GM12873 (cell line): Measurements from ENCODE around the gene HNRNPH3.

Experiments used
- TF ChIP-seq, protein P1 (sequence below): IDR thresholded peaks from 2 replicates; pipeline ENCODE4 v1.5.1; 2012; ENCODE audit warnings: low read depth, mild to moderate bottlenecking, moderate library complexity, low read length, control low read depth; ENCODE audit not compliant: insufficient read depth; ENCODE audit errors: missing control alignments

HNRNPH3 gene

DNA sequence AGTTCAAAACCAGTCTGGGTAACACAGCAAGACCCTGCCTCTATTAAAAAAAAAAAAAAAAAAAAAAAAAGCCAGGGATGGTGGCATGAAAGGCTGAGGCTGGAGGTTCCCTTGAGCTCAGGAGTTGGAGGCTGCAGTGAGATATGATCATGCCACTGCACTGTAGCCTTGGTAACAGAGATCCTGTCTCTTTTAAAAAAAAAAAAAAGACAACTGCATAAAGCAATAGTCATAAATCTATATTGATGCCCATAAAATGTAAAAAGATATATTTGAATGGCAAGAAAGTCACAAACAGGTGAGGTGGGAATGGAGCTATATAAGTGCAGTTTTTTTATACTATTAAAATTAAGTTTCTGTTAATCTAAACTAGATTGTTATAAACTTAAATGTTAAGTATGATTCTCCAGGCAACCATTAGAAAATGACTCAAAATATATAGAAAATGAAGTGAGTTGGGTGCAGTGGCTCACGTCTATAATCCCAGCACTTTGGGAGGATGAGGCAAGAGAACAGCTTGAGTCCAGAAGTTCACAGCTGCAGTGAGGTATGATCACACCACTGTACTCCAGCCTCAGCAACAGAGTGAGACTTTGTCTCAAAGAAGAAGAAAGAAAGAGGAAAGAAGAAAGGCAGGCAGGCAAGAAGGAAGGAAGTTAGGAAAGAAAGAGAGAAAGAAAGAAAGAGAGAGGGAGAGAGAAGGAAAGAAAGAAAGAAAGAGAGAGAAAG is 13.4 kb upstream of the HNRNPH3 start:
- TF ChIP-seq, protein P1, sequence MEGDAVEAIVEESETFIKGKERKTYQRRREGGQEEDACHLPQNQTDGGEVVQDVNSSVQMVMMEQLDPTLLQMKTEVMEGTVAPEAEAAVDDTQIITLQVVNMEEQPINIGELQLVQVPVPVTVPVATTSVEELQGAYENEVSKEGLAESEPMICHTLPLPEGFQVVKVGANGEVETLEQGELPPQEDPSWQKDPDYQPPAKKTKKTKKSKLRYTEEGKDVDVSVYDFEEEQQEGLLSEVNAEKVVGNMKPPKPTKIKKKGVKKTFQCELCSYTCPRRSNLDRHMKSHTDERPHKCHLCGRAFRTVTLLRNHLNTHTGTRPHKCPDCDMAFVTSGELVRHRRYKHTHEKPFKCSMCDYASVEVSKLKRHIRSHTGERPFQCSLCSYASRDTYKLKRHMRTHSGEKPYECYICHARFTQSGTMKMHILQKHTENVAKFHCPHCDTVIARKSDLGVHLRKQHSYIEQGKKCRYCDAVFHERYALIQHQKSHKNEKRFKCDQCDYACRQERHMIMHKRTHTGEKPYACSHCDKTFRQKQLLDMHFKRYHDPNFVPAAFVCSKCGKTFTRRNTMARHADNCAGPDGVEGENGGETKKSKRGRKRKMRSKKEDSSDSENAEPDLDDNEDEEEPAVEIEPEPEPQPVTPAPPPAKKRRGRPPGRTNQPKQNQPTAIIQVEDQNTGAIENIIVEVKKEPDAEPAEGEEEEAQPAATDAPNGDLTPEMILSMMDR = no peak

- TF ChIP-seq, protein P1 = no peak
Measured at GRCh38 chr10:68327889-68328786, 3.7 kb upstream of the HNRNPH3 start.

- TF ChIP-seq, protein P1 = no peak
Measured at GRCh38 chr10:68329506-68329861, 2.4 kb upstream of the HNRNPH3 start.

DNA sequence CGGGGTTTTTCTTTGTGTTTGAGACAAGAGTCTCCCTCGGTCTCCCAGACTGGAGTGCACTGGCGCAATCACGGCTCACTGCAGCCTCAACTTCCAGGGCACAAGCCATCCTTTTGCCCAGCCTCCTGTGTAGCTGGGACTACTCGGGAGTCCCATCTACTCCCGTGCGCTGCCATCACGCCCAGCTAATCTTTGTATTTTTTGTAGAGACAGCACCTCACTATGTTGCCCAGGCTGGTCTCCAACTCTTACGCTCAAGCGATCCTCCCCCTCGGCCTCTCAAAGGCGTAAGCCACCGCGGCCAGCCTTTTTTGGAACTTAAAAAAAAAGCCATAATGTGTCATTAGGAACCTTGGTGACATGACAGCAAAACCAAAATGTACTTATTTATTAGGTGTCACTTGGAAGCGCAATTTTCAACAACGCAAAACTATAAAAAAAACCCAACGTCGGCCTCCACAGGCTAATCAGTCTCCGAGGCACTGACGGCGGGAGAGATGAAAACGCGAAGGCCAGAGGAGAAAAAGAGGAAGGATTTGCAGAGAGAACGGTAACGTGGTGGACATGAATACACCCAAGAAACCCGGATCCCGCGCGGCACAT is 911 bp upstream of the HNRNPH3 start:
- TF ChIP-seq, protein P1 = no peak

GRCh38 chr10:68332259-68333057 is 594 bp downstream of the HNRNPH3 start, which contains the start of gene PBLD:
Gene PBLD (minus strand): TSS chr10:68332928. CDS start chr10:68306844, 26,084 bp downstream.
- TF ChIP-seq, protein P1 = peak; percentile 58

DNA sequence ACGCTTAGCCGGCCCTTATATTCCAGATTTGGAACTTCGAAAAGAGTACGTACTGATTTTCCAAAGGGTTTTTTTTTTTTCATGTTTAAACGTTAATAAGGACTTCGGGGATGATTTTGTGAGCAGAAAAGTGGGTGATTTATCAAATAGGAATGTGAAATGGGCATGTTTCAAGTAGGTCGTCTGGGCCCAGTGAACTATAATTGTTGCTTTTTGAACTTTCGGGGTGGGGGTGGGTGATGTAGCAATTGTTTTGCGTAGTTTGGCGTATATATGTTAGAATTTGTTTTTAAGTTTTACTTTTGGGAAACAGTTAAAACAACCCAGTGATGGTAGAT is 1.2 kb downstream of the HNRNPH3 start:
- TF ChIP-seq, protein P1 = no peak
